ENCODE data around the gene EIF2B5. TPM values are rescaled to one million over a fixed set of nuclear protein-coding genes. Genes with fewer than 3 reads are reported as not detected.
"Not testable (repeated sequence)": the region's sequence is repeated elsewhere in the genome, so short reads cannot be mapped to it uniquely, and the experiment has no call there.

Gene EIF2B5
- polyA plus RNA-seq (ENCODE audit: insufficient read length): 36.4 TPM

GRCh38 chr3:184135149-184135910 lies at the start of gene EIF2B5:
Gene EIF2B5, plus strand, starts transcription at chr3:184135358. Its CDS starts 28 bp downstream, at chr3:184135386.
- DNase-seq (ENCODE audit: low read depth): peak; percentile 89

- DNase-seq (ENCODE audit: low read depth): no peak
Observed at GRCh38 chr3:184085389-184085852, 49.7 kb upstream of the EIF2B5 start.

- no peak for DNase-seq (ENCODE audit: low read depth)
Observed at GRCh38 chr3:184092199-184092598, 43.0 kb upstream of the EIF2B5 start.

GRCh38 chr3:184096811-184097383 lies 38.3 kb upstream of the EIF2B5 start, which contains the start of gene HTR3E:
Gene HTR3E, plus strand, starts transcription at chr3:184097064. Its CDS starts 466 bp downstream, at chr3:184097530.
- no peak for DNase-seq (ENCODE audit: low read depth)

- DNase-seq (ENCODE audit: low read depth): no peak
Observed at GRCh38 chr3:184097556-184097955, 37.6 kb upstream of the EIF2B5 start.

GRCh38 chr3:184099806-184100686 lies 35.1 kb upstream of the EIF2B5 start:
- no peak for DNase-seq (ENCODE audit: low read depth)

GRCh38 chr3:184110316-184110725 lies 24.8 kb upstream of the EIF2B5 start:
- no peak for DNase-seq (ENCODE audit: low read depth)

GRCh38 chr3:184116017-184116416 lies 19.1 kb upstream of the EIF2B5 start:
- DNase-seq (ENCODE audit: low read depth): no peak

- DNase-seq (ENCODE audit: low read depth): no peak
Observed at GRCh38 chr3:184117636-184118035, 17.5 kb upstream of the EIF2B5 start.

- DNase-seq (ENCODE audit: low read depth): not testable (repeated sequence)
Observed at GRCh38 chr3:184121031-184121430, 14.1 kb upstream of the EIF2B5 start.

GRCh38 chr3:184126006-184126405 lies 9.2 kb upstream of the EIF2B5 start:
- no peak for DNase-seq (ENCODE audit: low read depth)

- no peak for DNase-seq (ENCODE audit: low read depth)
Observed at GRCh38 chr3:184129012-184129411, 6.1 kb upstream of the EIF2B5 start.

- DNase-seq (ENCODE audit: low read depth): no peak
Observed at GRCh38 chr3:184132945-184133344, 2.2 kb upstream of the EIF2B5 start.

GRCh38 chr3:184133840-184134745 lies 1.1 kb upstream of the EIF2B5 start:
- DNase-seq (ENCODE audit: low read depth): peak; percentile 79

- DNase-seq (ENCODE audit: low read depth): no peak
Observed at GRCh38 chr3:184134746-184135148, 411 bp upstream of the EIF2B5 start.

- no peak for DNase-seq (ENCODE audit: low read depth)
Observed at GRCh38 chr3:184135911-184136260, 728 bp downstream of the EIF2B5 start.

- DNase-seq (ENCODE audit: low read depth): no peak
Observed at GRCh38 chr3:184140436-184140835, 5.3 kb downstream of the EIF2B5 start.

- no peak for DNase-seq (ENCODE audit: low read depth)
Observed at GRCh38 chr3:184142199-184142598, 7.0 kb downstream of the EIF2B5 start.

GRCh38 chr3:184143327-184143726 lies 8.2 kb downstream of the EIF2B5 start:
- DNase-seq (ENCODE audit: low read depth): no peak

- DNase-seq (ENCODE audit: low read depth): no peak
Observed at GRCh38 chr3:184144505-184144904, 9.3 kb downstream of the EIF2B5 start.

GRCh38 chr3:184145111-184145524 lies 10.0 kb downstream of the EIF2B5 start:
- peak; percentile 60 for DNase-seq (ENCODE audit: low read depth)
